GM21529 (cell line): ENCODE data around the gene IL1R1.
"Not testable (repeated sequence)": the region's sequence is repeated elsewhere in the genome, so short reads cannot be mapped to it uniquely, and the experiment has no call there.

Experiments used
- ATAC-seq: cut with Tn5 transposase; IDR thresholded peaks from one replicate; pipeline ENCODE4 v1.9.1; 2021; ENCODE audit not compliant: unreplicated experiment

IL1R1 gene, protein sequence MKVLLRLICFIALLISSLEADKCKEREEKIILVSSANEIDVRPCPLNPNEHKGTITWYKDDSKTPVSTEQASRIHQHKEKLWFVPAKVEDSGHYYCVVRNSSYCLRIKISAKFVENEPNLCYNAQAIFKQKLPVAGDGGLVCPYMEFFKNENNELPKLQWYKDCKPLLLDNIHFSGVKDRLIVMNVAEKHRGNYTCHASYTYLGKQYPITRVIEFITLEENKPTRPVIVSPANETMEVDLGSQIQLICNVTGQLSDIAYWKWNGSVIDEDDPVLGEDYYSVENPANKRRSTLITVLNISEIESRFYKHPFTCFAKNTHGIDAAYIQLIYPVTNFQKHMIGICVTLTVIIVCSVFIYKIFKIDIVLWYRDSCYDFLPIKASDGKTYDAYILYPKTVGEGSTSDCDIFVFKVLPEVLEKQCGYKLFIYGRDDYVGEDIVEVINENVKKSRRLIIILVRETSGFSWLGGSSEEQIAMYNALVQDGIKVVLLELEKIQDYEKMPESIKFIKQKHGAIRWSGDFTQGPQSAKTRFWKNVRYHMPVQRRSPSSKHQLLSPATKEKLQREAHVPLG

GRCh38 chr2:102141970-102142828, at the start of gene IL1R1:
TSS of gene IL1R1 (plus strand) at chr2:102142746. CDS start at chr2:102157725, 14,979 bp downstream.
- no peak for ATAC-seq

DNA sequence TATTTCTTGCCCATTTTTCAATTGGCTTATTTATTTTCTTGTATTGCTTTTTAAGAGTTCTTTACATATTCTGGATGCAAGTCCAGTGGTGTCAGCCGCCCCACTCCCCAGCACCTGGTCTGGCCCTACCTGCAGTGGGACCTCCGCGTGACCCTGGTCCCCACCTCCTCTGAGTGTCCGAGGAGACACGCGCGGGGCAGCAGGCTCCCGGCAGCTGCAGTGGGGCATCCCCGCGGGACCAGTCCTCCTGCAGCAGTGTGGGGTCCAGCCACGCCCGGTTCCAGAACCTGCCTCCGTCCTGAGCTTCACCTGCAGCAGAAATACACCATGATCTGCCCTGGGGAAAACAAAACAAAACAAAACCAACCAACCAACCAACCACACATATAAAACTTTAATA, 48.9 kb upstream of the IL1R1 start:
- ATAC-seq = no peak

- no peak for ATAC-seq
Measured at GRCh38 chr2:102094917-102095316, 47.6 kb upstream of the IL1R1 start.

DNA sequence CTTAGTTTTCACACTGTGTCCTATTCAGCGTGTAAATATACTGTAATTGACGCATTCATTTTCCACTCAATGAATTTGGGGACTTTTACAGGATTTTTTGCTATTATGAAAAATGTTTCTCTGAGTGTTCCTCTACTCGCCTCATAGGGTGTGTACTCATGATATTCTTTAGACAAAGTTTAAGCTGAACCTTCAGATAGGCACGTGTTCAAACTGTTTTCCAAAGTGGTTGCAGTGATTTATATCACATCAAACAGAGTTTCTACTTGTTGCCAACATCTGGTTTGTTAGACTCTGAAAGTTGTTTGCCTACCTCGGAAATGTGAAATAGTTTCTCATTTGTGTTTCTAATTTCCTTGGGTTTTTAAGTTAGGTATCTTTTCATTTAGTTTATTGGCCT, 46.4 kb upstream of the IL1R1 start:
- no peak for ATAC-seq

- no peak for ATAC-seq
Measured at GRCh38 chr2:102098756-102099155, 43.8 kb upstream of the IL1R1 start.

DNA sequence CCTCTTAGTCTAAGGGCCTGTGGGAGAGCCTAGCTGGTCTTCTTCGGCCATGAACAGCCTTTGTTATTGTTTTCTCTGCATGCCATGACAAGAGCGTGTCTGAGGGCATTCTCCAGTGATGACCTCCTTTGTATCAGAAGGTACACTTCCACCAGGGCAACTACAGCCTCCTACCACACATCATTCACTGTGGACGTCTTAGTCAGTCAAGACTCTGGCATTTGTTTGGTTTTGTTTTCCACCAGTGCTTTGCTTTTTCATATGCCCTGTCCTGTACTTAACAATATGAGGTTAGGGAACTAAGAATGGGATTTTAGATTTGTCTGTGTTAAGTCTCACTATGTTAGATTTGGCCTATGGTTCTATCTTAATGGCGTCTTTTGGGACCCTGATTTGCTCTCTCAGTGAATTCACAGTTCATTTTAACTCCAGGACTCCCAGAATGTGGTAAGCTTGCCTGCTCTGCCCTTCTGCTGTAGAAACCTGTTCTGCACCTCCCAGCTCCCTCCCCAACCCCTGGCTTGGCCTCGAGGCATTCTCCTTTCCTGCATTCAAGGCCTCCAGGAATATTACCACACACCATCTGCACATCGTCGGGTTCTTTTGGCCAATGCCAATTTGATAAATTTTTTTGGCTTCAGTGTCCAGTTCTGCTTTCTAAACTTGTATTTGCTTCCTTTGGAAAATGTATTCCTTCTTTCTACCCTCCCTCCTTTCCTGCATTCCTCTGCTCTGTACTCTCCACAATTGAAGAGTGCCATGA, 42.8 kb upstream of the IL1R1 start:
- ATAC-seq = no peak

DNA sequence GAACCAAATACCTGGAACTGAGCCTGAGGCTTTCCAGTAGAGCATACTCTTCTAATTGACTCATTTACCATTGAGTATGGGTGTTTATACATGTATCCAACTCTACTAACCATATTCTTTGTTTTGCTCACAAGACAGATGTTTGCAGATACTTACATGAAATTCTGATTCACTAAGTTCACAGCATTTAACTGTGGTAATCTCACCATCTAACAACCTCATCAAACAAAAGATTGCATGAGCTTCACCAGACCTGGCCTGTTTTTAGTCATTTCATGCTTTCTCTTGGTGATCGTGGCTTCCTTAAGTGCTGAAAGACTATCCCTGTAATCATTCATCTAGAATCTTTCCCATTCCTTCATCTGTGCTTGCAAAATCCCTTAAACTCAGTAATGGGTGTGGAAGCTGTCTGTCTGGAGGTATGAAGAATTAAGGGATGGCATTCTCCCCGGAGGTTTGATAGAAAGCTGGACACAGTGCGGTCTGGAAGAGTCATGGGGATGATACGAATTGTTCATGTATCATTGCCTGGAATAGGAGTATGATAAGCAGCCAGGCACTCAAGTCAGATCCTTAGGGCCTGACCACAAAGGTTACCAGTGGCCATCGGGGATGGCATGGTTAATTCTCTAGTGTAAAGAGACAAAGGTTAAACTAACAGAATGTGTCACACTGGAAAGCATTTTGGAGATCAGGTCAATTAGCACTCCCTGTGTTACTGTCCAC, 42.0 kb upstream of the IL1R1 start:
- no peak for ATAC-seq

DNA sequence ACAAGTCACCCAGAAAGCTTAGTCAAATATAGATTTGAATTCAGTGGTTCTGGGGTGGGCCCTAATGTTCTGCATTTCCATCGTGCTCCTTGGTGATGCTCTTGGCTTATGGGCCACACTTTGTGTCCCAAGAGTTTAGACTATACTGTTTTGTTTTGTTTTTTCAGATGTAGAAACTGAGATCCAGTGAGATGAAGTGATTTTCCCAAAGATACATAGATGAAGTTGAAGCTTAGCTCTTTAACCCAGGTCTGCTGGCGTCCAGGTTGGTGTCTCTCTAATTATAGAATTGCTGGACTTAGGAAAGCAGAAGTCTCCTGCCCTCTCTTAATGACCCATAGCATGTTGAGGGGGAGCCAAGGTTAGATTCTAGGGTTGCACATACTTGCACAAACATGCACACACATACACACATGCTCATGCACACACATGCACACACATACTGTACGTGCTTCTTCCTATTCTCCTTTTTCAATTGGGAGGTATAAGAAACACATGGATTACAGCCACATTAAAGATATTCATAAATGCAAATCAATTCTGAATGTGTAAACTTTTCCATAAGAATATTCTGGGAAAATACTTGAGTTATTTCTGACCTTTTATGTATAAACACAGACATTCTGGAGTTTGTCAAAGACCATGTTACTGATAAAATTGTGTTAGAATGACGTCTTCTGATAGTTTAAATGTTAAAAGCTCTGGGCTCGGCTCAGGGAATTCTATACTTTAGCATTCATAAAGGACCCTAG, 41.3 kb upstream of the IL1R1 start:
- ATAC-seq = no peak

GRCh38 chr2:102101849-102102635, 40.5 kb upstream of the IL1R1 start:
- no peak for ATAC-seq

- ATAC-seq = not testable (repeated sequence)
Measured at GRCh38 chr2:102102636-102102948, 40.0 kb upstream of the IL1R1 start.

- ATAC-seq = no peak
Measured at GRCh38 chr2:102103284-102103683, 39.3 kb upstream of the IL1R1 start.

- peak; percentile 78 for ATAC-seq
Measured at GRCh38 chr2:102103992-102104871, 38.3 kb upstream of the IL1R1 start.

DNA sequence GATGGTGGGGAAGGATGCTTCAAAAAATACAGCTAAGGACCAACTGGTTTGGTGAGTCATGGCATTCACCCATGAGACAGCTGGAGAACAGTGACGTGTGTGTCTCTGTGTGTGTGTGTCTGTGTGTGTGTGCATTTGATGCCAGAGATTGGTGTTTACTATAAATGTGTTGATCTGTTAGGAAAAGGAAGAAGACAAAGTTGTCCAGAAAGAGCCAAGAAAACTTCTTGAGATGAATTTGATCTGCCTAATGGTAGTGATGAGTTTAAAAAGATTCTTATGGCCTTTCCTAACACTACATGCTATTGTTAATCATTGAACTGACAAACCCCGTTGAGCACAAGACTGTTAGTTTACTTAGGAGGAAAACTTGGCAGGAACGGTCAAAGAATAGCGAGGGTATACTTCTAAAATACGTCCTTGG, 36.4 kb upstream of the IL1R1 start:
- no peak for ATAC-seq

- ATAC-seq = not testable (repeated sequence)
Measured at GRCh38 chr2:102106813-102107740, 35.5 kb upstream of the IL1R1 start.

GRCh38 chr2:102107741-102108070, 34.8 kb upstream of the IL1R1 start:
- no peak for ATAC-seq

DNA sequence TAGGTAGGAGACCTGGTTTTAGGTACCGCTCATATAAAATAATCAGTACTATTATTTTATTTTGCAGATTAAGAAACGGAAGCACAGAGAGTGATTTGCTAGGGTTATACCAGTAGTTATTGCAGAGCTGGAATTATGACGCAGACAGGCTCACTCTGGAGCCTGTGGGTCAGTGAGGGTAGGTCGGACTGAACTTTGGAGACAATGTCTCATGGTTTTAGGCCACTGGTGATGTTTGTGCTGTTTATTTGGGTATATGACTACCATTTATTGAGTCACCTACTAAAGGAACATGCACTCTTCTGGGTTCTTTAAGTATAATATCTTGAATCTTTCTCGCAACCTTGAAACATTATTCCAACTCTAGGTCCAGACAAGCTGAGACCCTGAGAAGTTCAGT, 33.5 kb upstream of the IL1R1 start:
- ATAC-seq = no peak

DNA sequence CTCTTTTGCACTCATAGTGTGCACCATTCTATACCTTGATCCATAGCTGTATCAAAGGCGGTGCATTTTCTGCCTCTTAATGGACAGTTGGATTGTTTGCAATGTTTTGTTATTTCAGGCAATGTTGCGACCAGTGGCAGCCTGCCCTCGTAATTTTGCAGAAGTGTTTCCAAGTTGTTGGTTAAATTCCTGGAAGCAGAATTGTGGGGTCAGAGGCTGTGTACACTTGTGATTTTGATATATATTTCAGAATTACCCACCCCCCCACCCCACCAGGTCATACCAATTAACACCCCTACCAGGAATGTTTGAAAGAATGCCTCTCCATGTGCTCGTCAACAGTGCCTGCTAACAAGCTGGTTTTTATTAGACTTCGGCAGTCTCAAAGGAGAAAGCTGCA, 32.4 kb upstream of the IL1R1 start:
- ATAC-seq = no peak
